ENCODE results near the gene NEMF.
"Not testable (repeated sequence)": the region's sequence is repeated elsewhere in the genome, so short reads cannot be mapped to it uniquely, and the experiment has no call there.

The NEMF gene

GRCh38 chr14:49828640-49829039 lies 23.9 kb downstream of the NEMF start:
- DNase-seq (ENCODE audit: low read depth, low spot score) = no peak
- no peak overlapping the region for H3K27ac ChIP-seq

DNA sequence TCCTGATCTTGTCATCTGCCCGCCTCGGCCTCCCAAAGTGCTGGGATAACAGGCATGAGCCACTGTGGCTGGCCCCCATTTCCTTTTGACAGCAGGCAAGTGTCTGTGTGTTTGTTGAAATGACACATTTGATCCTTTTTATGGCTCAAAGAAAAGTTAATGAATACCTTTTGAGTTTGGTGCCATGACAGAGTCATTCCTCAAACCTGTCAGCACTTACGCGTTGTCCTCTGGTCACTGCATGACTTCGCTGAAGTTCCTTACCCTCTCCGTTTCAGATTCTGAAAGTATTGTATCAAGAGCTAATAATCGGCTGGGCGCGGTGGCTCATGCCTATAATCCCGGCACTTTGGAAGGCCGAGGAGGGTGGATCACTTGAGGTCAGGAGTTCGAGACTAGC lies 32.4 kb downstream of the NEMF start:
- no peak for DNase-seq (ENCODE audit: low read depth, low spot score)
- H3K27ac ChIP-seq = no peak overlapping the region

- no peak for DNase-seq (ENCODE audit: low read depth, low spot score)
Measured at GRCh38 chr14:49816844-49817243, 35.7 kb downstream of the NEMF start.

GRCh38 chr14:49816118-49816517 lies 36.5 kb downstream of the NEMF start:
- not testable (repeated sequence) for H3K27ac ChIP-seq; DNase-seq (ENCODE audit: low read depth, low spot score)

More at GRCh38 chr14:49816844-49817243, 35.7 kb downstream of the NEMF start:
- H3K27ac ChIP-seq = no peak overlapping the region

DNA sequence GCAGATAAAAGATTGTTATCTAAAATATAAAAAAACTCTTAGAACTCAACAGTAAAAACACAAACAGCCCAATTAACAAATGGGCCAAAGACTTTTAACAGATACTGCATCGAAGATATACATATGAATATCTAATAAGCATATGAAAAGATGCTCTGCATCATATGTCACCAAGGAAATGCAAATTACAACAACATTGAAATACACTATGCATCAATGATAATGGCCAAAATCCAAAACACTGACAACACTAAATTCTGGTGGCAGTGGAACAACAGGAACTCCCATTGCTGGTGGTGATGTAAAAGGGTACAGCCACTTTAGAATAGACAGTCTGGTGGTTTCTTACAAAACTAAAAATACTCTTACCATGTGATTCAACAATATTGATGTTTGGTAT lies 43.8 kb downstream of the NEMF start:
- no peak for DNase-seq (ENCODE audit: low read depth, low spot score)
- no peak overlapping the region for H3K27ac ChIP-seq

- no peak overlapping the region for H3K27ac ChIP-seq
- DNase-seq (ENCODE audit: low read depth, low spot score) = no peak
Measured at GRCh38 chr14:49796025-49796424, 56.6 kb downstream of the NEMF start.

DNA sequence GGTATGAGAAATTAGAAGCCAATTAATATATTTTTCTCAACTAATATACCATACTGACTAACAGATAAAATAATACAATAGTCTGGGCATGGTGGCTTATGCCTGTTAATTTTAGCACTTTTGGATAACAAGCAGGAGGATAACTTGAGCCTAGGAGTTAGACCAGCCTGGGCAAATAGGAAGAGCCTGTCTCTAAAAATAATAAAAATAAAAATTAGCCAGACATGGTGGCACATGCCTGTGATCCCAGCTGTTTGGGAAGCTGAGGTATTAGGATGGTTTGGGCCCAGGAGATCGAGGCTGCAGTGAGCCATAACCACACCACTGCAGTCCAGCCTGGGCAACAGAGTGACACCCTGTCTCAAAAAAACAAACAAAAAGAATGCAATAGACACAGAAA lies 60.0 kb downstream of the NEMF start:
- H3K27ac ChIP-seq = no peak overlapping the region
- no peak for DNase-seq (ENCODE audit: low read depth, low spot score)

DNA sequence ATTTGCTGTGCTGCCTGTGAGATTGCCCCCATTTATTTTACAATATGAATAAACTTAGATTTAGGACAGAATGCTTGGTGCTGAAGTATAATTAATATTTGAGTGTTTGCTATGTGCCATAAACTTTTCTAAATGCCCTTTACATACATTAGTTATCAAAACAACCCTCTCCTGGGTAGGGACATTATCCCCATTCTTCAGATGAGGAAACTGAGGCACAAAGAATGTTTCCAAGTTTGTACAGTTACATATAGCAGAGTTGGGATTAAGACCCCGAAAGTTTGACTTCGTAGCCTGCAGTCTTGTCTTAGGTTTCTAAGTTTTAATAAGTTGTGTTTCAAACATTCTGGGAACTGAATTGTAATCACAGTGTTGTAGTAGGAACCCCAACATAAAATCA lies 66.3 kb downstream of the NEMF start:
- no peak overlapping the region for H3K27ac ChIP-seq
- no peak for DNase-seq (ENCODE audit: low read depth, low spot score)

DNA sequence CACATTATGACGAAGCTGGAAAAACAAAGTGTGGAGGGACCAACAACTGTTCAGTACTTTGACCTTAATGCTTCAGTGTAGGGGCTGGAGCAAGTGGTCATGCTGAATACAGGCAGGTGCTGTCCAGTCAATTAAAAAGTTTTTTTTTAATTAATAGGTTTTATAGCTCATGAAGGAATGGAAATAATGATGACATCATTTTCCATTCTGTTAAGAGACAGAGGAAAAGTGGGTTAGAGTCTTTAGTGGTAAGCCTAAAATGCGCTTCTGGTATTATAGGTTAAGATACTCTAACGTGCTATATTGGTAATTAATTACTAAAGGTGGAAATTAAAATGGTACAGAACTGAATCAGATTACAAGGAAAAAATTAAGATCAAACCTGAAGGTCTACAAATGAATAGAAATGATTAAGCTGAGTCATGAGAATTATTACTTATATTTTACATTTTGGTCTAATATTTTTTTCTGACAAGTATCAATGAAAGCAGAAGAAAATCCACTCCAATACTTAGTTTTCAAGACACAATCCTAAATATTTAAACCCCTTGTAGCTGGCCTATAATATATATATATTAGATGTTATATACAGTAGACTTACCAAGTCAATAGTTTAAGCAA lies 69.1 kb downstream of the NEMF start:
- no peak for DNase-seq (ENCODE audit: low read depth, low spot score)
- no peak overlapping the region for H3K27ac ChIP-seq

- not testable (repeated sequence) for H3K27ac ChIP-seq; DNase-seq (ENCODE audit: low read depth, low spot score)
Measured at GRCh38 chr14:49781040-49781439, 71.5 kb downstream of the NEMF start.

DNA sequence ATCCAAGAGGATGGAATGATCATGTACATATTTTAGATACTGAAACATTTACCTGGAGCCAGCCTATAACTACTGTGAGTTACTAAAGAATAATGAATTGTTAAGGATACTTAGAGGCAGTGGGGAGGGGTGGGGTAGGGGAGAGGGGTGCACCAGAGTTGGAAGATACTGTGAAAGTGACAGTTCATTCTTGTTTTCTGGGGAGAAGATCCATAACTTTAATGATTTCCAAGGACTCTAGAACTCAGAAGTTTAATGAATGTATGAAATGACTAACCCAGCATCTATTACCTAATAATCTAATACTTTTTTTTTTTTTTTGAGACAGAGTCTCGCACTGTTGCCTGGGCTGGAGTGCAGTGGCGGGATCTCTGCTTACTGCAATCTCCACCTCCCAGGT lies 74.2 kb downstream of the NEMF start:
- no peak overlapping the region for H3K27ac ChIP-seq
- DNase-seq (ENCODE audit: low read depth, low spot score) = no peak

DNA sequence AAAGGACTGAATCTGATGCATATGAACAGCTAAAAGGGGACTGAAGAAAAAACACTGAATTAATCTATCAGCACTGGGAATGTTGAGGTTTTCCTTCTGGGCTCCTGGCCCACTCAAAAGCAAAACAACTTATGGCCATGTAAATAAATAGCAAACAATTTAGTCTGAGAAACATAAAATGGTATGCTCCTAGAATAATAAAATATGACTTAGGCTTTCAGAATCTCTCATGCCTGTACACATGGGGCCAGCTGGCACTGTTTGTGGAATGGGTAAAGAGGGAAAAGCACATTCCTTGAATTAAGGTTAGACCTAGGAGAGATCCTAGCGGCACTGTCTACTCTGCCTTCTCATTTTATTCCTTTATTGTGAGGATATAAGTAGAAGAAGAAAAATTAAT lies 78.5 kb downstream of the NEMF start:
- H3K27ac ChIP-seq = no peak overlapping the region
- no peak for DNase-seq (ENCODE audit: low read depth, low spot score)

DNA sequence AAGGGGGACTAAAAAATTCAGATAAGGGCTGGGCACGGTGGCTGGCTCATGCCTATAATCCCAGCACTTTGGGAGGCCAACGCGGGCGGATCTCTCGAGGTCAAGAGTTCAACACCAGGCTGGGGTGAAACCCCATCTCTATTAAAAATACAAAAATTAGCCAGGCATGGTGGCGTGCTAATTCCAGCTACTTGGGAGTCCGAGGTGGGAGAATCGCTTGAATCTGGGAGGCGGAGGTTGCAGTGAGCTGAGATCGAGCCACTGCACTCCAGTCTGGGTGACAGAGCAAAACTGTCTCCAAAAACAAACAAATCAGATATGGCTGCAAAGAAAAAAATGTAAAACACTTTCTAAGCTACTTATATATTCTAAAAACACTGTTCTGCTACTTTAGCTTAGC lies 80.9 kb downstream of the NEMF start:
- H3K27ac ChIP-seq; DNase-seq (ENCODE audit: low read depth, low spot score): not testable (repeated sequence)

- peak overlapping the region; percentile 96 for H3K27ac ChIP-seq
- no peak for DNase-seq (ENCODE audit: low read depth, low spot score)
Measured at GRCh38 chr14:49770212-49770817, 82.3 kb downstream of the NEMF start.

DNA sequence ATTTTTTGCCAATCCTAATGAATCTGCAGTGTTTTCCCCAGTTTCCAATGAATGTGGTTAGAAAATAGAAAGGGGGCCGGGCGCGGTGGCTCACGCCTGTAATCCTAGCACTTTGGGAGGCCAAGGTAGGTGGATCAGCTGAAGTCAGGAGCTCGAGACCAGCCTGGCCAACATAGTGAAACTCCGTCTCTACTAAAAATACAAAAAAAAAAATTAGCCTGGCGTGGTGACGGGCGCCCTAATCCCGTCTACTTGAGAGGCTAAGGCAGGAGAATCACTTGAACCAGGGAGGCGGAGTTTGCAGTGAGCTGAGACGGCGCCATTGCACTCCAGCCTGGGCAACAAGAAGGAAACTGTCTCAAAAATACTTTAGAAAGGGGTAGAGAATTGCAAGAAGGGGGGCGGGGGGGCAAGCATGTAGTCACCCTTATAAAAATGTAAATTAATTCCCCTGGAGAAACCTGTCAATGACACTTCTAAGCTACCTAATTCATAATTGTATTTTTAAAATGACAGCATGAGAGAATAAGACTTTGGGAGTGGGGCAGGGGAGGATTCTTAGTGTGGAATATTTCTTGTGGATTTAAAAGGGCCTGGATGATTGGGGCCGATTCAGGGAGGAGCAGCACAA lies 82.9 kb downstream of the NEMF start:
- DNase-seq (ENCODE audit: low read depth, low spot score) = no peak
- H3K27ac ChIP-seq = peak overlapping the region; percentile 96

- H3K27ac ChIP-seq = peak overlapping the region; percentile 96
- DNase-seq (ENCODE audit: low read depth, low spot score) = no peak
Measured at GRCh38 chr14:49769171-49769570, 83.4 kb downstream of the NEMF start.

GRCh38 chr14:49768301-49769121 lies 84.1 kb downstream of the NEMF start:
- no peak for DNase-seq (ENCODE audit: low read depth, low spot score)
- peak overlapping the region; percentile 96 for H3K27ac ChIP-seq

- peak within 1 kb of the TSS; percentile 96 for H3K27ac ChIP-seq
- DNase-seq (ENCODE audit: low read depth, low spot score) = peak; percentile 46
Measured at GRCh38 chr14:49767571-49768300, 84.9 kb downstream of the NEMF start, which contains the start of gene KLHDC2. TSS of gene KLHDC2 (plus strand) at chr14:49768153. CDS start at chr14:49768469, 316 bp downstream.

DNA sequence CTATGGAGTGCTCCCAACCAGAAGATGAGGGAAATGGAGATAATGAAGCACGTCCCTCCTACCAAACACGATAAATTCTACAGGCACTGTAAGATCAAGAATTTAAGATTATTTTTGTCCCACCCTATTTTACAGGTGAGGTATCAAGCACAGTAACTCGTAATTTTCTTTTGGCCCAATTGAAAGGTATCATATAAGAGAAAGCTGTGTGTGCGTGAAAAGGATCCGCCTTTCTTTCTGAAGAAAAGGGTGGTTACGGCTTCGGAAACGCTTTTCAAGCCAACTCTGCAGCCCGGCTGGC lies 85.4 kb downstream of the NEMF start:
- H3K27ac ChIP-seq = peak overlapping the region; percentile 96
- no peak for DNase-seq (ENCODE audit: low read depth, low spot score)

- H3K27ac ChIP-seq = peak overlapping the region; percentile 96
- no peak for DNase-seq (ENCODE audit: low read depth, low spot score)
Measured at GRCh38 chr14:49766839-49767238, 85.7 kb downstream of the NEMF start.
